Nephron (organoid): ENCODE results near the gene TNFSF4.
"Not testable (repeated sequence)": the region's sequence is repeated elsewhere in the genome, so short reads cannot be mapped to it uniquely, and the experiment has no call there.

Experiments
- H3K27ac Mint-ChIP-seq, 3 experiments: 2 replicates each; pipeline ENCODE4 v1.8.0; 2020; ENCODE audit warnings: mixed read lengths in 3 of 3, mild to moderate bottlenecking in 2 of 3, moderate library complexity in 1 of 3
- H3K27me3 Mint-ChIP-seq: 2 replicates; pipeline ENCODE4 v1.8.0; 2021; ENCODE audit warnings: low read depth, mild to moderate bottlenecking, moderate library complexity, mixed read lengths
- H3K36me3 Mint-ChIP-seq: 2 replicates; pipeline ENCODE4 v1.8.0; 2020; ENCODE audit warnings: low read depth, mixed read lengths
- H3K4me1 Mint-ChIP-seq: 2 replicates; pipeline ENCODE4 v1.8.0; 2020; ENCODE audit warnings: mixed read lengths
- H3K4me3 Mint-ChIP-seq, 3 experiments: 2 replicates each; pipeline ENCODE4 v1.8.0; 2020; ENCODE audit warnings: mild to moderate bottlenecking in 3 of 3, mixed read lengths in 3 of 3, moderate library complexity in 2 of 3
- H3K9me3 Mint-ChIP-seq: 2 replicates; pipeline ENCODE4 v1.8.0; 2020; ENCODE audit warnings: mixed read lengths
- TF ChIP-seq, protein P1 (sequence below), 3 experiments: fragments of 200-600 bp; sonication (generic); IDR thresholded peaks; one replicate each; pipeline ENCODE4 v1.5.0; 2021; ENCODE audit warnings: antibody characterized with exemption in 3 of 3; ENCODE audit not compliant: unreplicated experiment in 3 of 3

Gene TNFSF4

DNA sequence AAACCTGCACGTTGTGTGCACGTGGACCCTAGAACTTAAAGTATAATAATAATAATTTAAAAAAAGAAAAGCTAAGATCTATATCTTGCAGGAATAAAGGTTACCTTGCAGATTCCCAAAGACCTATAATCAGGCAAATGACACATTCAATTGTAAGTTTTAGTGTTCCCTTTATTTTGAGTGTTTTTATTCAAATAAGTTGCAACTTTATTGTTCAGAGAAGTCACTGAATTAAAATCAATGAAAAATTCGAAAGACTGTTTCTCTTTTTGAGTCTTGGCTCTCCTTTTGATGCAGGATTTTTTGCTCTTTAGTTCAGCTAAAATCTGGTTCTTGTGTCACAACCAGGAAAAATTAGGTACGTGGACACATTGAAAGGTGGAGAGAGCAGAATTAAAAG, 27.8 kb upstream of the TNFSF4 start:
- H3K9me3 Mint-ChIP-seq = peaks cover 19% of the 10 kb centered on the region
- no peaks in the 10 kb centered on the region for H3K4me1 Mint-ChIP-seq
- no peak overlapping the region for H3K27ac Mint-ChIP-seq
- no peaks in the 10 kb centered on the region for H3K36me3 Mint-ChIP-seq
- H3K4me3 Mint-ChIP-seq = no peak overlapping the region
- TF ChIP-seq, protein P1, sequence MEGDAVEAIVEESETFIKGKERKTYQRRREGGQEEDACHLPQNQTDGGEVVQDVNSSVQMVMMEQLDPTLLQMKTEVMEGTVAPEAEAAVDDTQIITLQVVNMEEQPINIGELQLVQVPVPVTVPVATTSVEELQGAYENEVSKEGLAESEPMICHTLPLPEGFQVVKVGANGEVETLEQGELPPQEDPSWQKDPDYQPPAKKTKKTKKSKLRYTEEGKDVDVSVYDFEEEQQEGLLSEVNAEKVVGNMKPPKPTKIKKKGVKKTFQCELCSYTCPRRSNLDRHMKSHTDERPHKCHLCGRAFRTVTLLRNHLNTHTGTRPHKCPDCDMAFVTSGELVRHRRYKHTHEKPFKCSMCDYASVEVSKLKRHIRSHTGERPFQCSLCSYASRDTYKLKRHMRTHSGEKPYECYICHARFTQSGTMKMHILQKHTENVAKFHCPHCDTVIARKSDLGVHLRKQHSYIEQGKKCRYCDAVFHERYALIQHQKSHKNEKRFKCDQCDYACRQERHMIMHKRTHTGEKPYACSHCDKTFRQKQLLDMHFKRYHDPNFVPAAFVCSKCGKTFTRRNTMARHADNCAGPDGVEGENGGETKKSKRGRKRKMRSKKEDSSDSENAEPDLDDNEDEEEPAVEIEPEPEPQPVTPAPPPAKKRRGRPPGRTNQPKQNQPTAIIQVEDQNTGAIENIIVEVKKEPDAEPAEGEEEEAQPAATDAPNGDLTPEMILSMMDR (IDR thresholded peaks at IDR 0.05; ENCODE audit: unreplicated experiment in 3 of 3) = no peak
- no peaks in the 10 kb centered on the region for H3K27me3 Mint-ChIP-seq

DNA sequence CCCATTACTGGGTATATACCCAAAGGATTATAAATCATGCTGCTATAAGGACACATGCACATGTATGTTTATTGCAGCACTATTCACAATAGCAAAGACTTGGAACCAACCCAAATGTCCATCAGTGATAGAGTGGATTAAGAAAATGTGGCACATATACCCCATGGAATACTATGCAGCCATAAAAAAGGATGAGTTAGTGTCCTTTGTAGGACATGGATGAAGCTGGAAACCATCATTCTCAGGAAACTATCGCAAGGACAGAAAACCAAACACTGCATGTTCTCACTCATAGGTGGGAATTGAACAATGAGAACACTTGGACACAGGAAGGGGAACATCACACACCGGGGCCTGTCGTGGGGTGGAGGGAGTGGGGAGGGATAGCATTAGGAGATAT, 27.3 kb upstream of the TNFSF4 start:
- not testable (repeated sequence) for H3K4me3 Mint-ChIP-seq, H3K36me3 Mint-ChIP-seq, H3K27ac Mint-ChIP-seq, H3K4me1 Mint-ChIP-seq, H3K27me3 Mint-ChIP-seq
- peaks cover 24% of the 10 kb centered on the region for H3K9me3 Mint-ChIP-seq

DNA sequence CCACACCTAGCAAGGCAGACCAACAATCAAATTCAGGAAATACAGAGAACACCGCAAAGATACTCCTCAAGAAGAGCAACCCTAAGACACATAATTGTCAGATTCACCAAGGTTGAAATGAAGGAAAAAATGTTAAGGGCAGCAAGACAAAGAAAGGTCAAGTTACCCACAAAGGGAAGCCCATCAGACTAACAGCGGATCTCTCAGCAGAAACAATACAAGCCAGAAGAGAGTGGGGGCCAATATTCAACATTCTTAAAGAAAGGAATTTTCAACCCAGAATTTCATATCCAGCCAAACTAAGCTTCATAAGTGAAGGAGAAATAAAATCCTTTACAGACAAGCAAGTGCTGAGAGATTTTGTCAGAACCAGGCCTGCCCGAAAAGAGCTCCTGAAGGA, 21.9 kb upstream of the TNFSF4 start:
- not testable (repeated sequence) for H3K4me1 Mint-ChIP-seq, H3K4me3 Mint-ChIP-seq, H3K27ac Mint-ChIP-seq, H3K36me3 Mint-ChIP-seq, H3K27me3 Mint-ChIP-seq
- peaks cover 31% of the 10 kb centered on the region for H3K9me3 Mint-ChIP-seq

DNA sequence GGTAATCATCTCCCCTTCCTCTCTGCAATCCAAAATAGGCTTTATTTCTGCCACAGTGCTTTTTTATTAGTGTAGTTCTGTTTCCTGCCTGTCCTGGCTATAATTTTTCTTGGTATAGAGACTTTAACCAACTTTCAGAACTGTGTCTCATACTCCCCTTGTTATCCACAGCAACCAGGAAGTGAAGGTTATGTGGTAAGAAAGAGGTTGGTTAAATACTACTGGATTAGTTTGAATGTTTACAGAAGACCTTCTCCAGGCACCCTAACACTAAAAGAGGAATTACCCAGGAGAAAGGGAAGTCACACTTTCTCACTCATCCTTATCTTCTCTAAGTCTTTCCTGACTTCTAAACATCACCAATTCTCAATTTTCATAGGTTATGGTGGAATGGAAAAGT, 17.8 kb upstream of the TNFSF4 start:
- no peaks in the 10 kb centered on the region for H3K36me3 Mint-ChIP-seq
- no peaks in the 10 kb centered on the region for H3K4me1 Mint-ChIP-seq
- no peaks in the 10 kb centered on the region for H3K27me3 Mint-ChIP-seq
- TF ChIP-seq, protein P1 (IDR thresholded peaks at IDR 0.05; ENCODE audit: unreplicated experiment in 3 of 3) = no peak
- no peak overlapping the region for H3K27ac Mint-ChIP-seq
- no peak overlapping the region for H3K4me3 Mint-ChIP-seq
- H3K9me3 Mint-ChIP-seq = peaks cover 17% of the 10 kb centered on the region

DNA sequence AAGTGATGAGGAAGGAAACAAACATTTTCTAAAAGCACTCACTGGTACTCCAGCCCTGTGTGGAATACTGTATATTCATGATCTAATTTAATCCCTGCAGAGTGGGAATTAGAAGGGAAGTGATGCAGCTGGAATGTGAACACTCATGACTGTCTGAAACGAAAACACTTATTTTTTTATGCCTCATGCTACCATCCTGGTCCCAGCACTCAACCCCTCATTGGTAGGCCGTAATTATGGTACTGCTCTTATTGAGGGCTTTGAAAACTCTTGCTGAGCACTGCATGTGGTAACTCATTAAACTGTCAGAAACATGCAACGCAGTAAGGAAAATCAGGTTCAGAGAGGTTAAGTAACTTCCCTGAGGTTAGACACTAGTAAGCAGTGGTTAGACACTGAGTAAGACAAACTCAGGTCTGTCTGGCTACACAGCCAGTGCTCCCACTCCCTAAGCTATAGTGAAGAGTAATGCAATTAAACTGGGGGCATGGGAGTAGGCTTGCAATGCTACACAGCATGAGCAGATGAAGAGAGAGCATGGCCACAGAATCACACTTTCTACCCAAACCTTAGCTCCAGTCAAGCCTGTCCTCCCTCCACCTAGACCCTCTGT, 17.3 kb upstream of the TNFSF4 start:
- no peak overlapping the region for H3K27ac Mint-ChIP-seq
- H3K4me1 Mint-ChIP-seq = no peaks in the 10 kb centered on the region
- no peak overlapping the region for H3K4me3 Mint-ChIP-seq
- H3K27me3 Mint-ChIP-seq = no peaks in the 10 kb centered on the region
- H3K9me3 Mint-ChIP-seq = peaks cover 11% of the 10 kb centered on the region
- H3K36me3 Mint-ChIP-seq = no peaks in the 10 kb centered on the region
- TF ChIP-seq, protein P1 (IDR thresholded peaks at IDR 0.05; ENCODE audit: unreplicated experiment in 3 of 3) = no peak

DNA sequence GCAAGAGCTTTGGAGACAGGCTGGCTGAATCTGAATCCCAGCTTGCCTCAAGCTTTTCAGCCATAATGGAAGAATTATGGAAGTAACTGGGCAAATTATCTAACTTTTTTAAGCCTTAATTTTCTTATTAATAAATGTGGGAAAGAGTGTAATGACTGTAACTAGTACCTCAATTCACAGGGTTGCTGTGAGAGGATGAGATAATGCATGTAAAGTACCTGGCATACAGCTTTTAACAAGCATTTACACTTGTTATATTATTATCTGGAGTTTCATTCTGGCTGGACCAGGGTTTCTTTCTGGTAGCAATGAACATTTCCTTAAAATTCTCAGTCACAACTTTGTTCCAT, 15.9 kb upstream of the TNFSF4 start:
- TF ChIP-seq, protein P1 (IDR thresholded peaks at IDR 0.05; ENCODE audit: unreplicated experiment in 3 of 3) = no peak
- no peak overlapping the region for H3K27ac Mint-ChIP-seq
- H3K4me1 Mint-ChIP-seq = no peaks in the 10 kb centered on the region
- no peaks in the 10 kb centered on the region for H3K27me3 Mint-ChIP-seq
- peaks cover 3% of the 10 kb centered on the region for H3K9me3 Mint-ChIP-seq
- no peak overlapping the region for H3K4me3 Mint-ChIP-seq
- H3K36me3 Mint-ChIP-seq = no peaks in the 10 kb centered on the region

DNA sequence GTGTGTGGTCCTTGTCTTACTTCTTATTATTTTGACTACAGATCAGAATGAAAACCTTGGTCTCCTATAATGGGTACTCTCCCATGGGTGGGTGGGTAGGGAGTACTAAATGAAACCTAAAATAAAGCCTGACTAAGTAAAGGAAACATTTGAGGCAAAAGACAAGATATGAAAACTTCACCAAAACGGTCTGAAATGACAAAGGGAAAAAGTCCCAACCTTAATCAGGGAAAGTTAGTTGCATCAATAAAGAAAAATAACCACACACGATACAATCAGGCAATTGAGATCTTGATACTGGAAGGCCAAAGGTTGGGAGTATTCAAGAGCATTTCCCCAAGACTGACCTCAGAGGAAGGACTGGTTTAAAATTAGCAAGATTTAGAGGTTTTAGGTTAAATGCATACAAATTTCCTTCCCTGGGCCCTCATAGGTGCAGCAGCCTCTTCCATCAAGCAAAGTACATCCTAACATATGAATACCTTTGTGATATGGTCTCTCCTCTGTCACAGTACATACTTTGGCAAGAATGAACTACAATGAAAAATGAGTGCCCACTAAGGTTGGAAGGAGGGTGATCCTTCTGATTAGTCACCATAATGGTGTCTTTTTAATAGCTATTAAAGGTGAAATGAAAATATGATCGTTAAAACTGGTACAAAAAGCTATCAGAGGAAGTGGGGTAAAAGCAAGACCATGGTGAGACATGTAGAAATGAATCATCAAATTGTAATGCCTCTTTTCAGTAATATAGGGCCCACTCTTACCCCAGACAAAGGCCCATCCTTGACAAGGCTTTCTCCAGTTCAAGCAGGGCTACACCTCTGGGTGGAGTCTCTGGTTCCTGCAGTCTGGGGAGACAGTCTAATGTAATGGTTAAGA, 15.3 kb upstream of the TNFSF4 start:
- no peaks in the 10 kb centered on the region for H3K36me3 Mint-ChIP-seq
- H3K27me3 Mint-ChIP-seq = no peaks in the 10 kb centered on the region
- TF ChIP-seq, protein P1 (IDR thresholded peaks at IDR 0.05; ENCODE audit: unreplicated experiment in 3 of 3) = no peak
- H3K4me1 Mint-ChIP-seq = no peaks in the 10 kb centered on the region
- no peak overlapping the region for H3K27ac Mint-ChIP-seq
- H3K9me3 Mint-ChIP-seq = peaks cover 3% of the 10 kb centered on the region
- no peak overlapping the region for H3K4me3 Mint-ChIP-seq
